ENCODE results near the gene KRT40.

Gene KRT40

GRCh38 chr17:41008811-41009210 is 24.7 kb upstream of the KRT40 start, which contains the start of gene KRTAP3-1:
Gene KRTAP3-1 (minus strand): TSS chr17:41009128. CDS start chr17:41009074, 54 bp downstream.
- H3K27me3 ChIP-seq (ENCODE audit: insufficient read depth, poor library complexity, severe bottlenecking), result peaks cover 2% of the 10 kb centered on the region
- H3K27ac ChIP-seq (replicated peaks), result no peak within 1 kb of the TSS
- no peak for DNase-seq (ENCODE audit: low read depth in 1 of 2, low spot score in 1 of 2)
- TF ChIP-seq SPI1 (IDR thresholded peaks at IDR 0.05; ENCODE audit: borderline replicate concordance, low read depth) (no peak), GABPA (IDR thresholded peaks at IDR 0.05; ENCODE audit: low read depth) (no peak), REST (IDR thresholded peaks at IDR 0.05; ENCODE audit: insufficient replicate concordance, low read depth) (no peak), POLR2AphosphoS5 (IDR thresholded peaks at IDR 0.05; ENCODE audit: low read depth) (no peak)
- TF ChIP-seq, protein P1, sequence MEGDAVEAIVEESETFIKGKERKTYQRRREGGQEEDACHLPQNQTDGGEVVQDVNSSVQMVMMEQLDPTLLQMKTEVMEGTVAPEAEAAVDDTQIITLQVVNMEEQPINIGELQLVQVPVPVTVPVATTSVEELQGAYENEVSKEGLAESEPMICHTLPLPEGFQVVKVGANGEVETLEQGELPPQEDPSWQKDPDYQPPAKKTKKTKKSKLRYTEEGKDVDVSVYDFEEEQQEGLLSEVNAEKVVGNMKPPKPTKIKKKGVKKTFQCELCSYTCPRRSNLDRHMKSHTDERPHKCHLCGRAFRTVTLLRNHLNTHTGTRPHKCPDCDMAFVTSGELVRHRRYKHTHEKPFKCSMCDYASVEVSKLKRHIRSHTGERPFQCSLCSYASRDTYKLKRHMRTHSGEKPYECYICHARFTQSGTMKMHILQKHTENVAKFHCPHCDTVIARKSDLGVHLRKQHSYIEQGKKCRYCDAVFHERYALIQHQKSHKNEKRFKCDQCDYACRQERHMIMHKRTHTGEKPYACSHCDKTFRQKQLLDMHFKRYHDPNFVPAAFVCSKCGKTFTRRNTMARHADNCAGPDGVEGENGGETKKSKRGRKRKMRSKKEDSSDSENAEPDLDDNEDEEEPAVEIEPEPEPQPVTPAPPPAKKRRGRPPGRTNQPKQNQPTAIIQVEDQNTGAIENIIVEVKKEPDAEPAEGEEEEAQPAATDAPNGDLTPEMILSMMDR (IDR thresholded peaks at IDR 0.05; ENCODE audit: insufficient read depth, low read length), result no peak
- no peak within 1 kb of the TSS for H3K4me3 ChIP-seq (replicated peaks; ENCODE audit: insufficient read depth, low read length)

GRCh38 chr17:41004397-41004796 is 20.3 kb upstream of the KRT40 start:
- no peak overlapping the region for H3K27ac ChIP-seq (replicated peaks)
- no peak overlapping the region for H3K4me3 ChIP-seq (replicated peaks; ENCODE audit: insufficient read depth, low read length)
- DNase-seq (ENCODE audit: low read depth in 1 of 2, low spot score in 1 of 2), result no peak
- TF ChIP-seq REST (IDR thresholded peaks at IDR 0.05; ENCODE audit: insufficient replicate concordance, low read depth) (no peak), SPI1 (IDR thresholded peaks at IDR 0.05; ENCODE audit: borderline replicate concordance, low read depth) (no peak), POLR2AphosphoS5 (IDR thresholded peaks at IDR 0.05; ENCODE audit: low read depth) (no peak), GABPA (IDR thresholded peaks at IDR 0.05; ENCODE audit: low read depth) (no peak)
- TF ChIP-seq, protein P1 (IDR thresholded peaks at IDR 0.05; ENCODE audit: insufficient read depth, low read length), result no peak
- peaks cover 4% of the 10 kb centered on the region for H3K27me3 ChIP-seq (ENCODE audit: insufficient read depth, poor library complexity, severe bottlenecking)

GRCh38 chr17:41003926-41004325 is 19.8 kb upstream of the KRT40 start:
- TF ChIP-seq GABPA (IDR thresholded peaks at IDR 0.05; ENCODE audit: low read depth), result no peak
- TF ChIP-seq REST (IDR thresholded peaks at IDR 0.05; ENCODE audit: insufficient replicate concordance, low read depth), result no peak
- no peak for TF ChIP-seq SPI1 (IDR thresholded peaks at IDR 0.05; ENCODE audit: borderline replicate concordance, low read depth)
- TF ChIP-seq, protein P1 (IDR thresholded peaks at IDR 0.05; ENCODE audit: insufficient read depth, low read length), result no peak
- no peak for TF ChIP-seq POLR2AphosphoS5 (IDR thresholded peaks at IDR 0.05; ENCODE audit: low read depth)
- no peak for DNase-seq (ENCODE audit: low read depth in 1 of 2, low spot score in 1 of 2)
- peaks cover 4% of the 10 kb centered on the region for H3K27me3 ChIP-seq (ENCODE audit: insufficient read depth, poor library complexity, severe bottlenecking)
- H3K4me3 ChIP-seq (replicated peaks; ENCODE audit: insufficient read depth, low read length), result no peak overlapping the region
- no peak overlapping the region for H3K27ac ChIP-seq (replicated peaks)

Measured in HL-60 (cell line).